Smooth muscle cell (in vitro differentiated cells): Measurements from ENCODE around the gene CR1L. TPM values are rescaled to one million over a fixed set of nuclear protein-coding genes. Genes with fewer than 3 reads are reported as not detected.
"Not testable (repeated sequence)": the region's sequence is repeated elsewhere in the genome, so short reads cannot be mapped to it uniquely, and the experiment has no call there.

Source experiments
- DNase-seq: peaks from one replicate; lab custom pipeline; 2025; ENCODE audit not compliant: unreplicated experiment; lab: John Stamatoyannopoulos, UW
- H2AFZ ChIP-seq: fragments of 200-600 bp; sonication (generic); 2 replicates; pipeline ENCODE4 v1.6.0; 2016; ENCODE audit warnings: antibody characterized with exemption, low read depth, mild to moderate bottlenecking
- H3F3A ChIP-seq: fragments of 200-600 bp; sonication (generic); 2 replicates; pipeline ENCODE4 v1.6.0; 2017; ENCODE audit warnings: antibody characterized with exemption, low read depth
- H3K27ac ChIP-seq: fragments of 200-600 bp; sonication (generic); 2 replicates; pipeline ENCODE4 v1.5.1; 2016; ENCODE audit warnings: low read depth, mild to moderate bottlenecking
- H3K27me3 ChIP-seq: fragments of 200-600 bp; sonication (generic); 2 replicates; pipeline ENCODE4 v1.6.1; 2016; ENCODE audit warnings: low read depth, mild to moderate bottlenecking
- H3K36me3 ChIP-seq: fragments of 200-600 bp; sonication (generic); 2 replicates; pipeline ENCODE4 v1.5.1; 2016; ENCODE audit warnings: low read depth
- H3K4me1 ChIP-seq: fragments of 200-600 bp; sonication (generic); 2 replicates; pipeline ENCODE4 v1.5.1; 2016; ENCODE audit warnings: low read depth
- H3K4me2 ChIP-seq: fragments of 200-600 bp; sonication (generic); 2 replicates; pipeline ENCODE4 v1.6.0; 2016; ENCODE audit warnings: mild to moderate bottlenecking
- H3K4me3 ChIP-seq: fragments of 200-600 bp; sonication (generic); 2 replicates; pipeline ENCODE4 v1.5.1; 2016; ENCODE audit warnings: mild to moderate bottlenecking
- H3K79me2 ChIP-seq: fragments of 200-600 bp; sonication (generic); 2 replicates; pipeline ENCODE4 v1.6.0; 2016; ENCODE audit warnings: low read depth, mild to moderate bottlenecking
- H3K9ac ChIP-seq: fragments of 200-600 bp; sonication (generic); 2 replicates; pipeline ENCODE4 v1.6.0; 2016; ENCODE audit warnings: low read depth
- H3K9me3 ChIP-seq: fragments of 200-600 bp; sonication (generic); replicated peaks from 2 replicates; pipeline ENCODE4 v1.5.1; 2016; ENCODE audit warnings: low read depth
- H4K20me1 ChIP-seq: fragments of 200-600 bp; sonication (generic); 2 replicates; pipeline ENCODE4 v1.6.0; 2016; ENCODE audit warnings: low read depth
- CTCF ChIP-seq: fragments of 200-600 bp; sonication (generic); IDR thresholded peaks from 2 replicates; pipeline ENCODE4 v1.5.1; 2017; ENCODE audit warnings: borderline replicate concordance, mild to moderate bottlenecking, antibody characterized with exemption; ENCODE audit not compliant: insufficient read depth, poor library complexity, severe bottlenecking
- WGBS: methylation state at CpG from one replicate; pipeline ENCODE4 v1.1.7; 2016; ENCODE audit warnings: low lambda C conversion rate; 5-methylcytosine and 5-hydroxymethylcytosine counted together
- polyA plus RNA-seq: library from polyadenylated mRNA; unstranded; fragments of >200 nt; fragmentation: Nextera tagmentation; extraction: Ambion mirVana; gene quantifications from 2 replicates; pipeline ENCODE4 v1.2.1, GENCODE V29; 2016
- total RNA-seq: library from RNA; depleted of rRNA; stranded (reverse); fragments of >200 nt; gene quantifications from 2 replicates; pipeline ENCODE4 v1.2.3, GENCODE V29; 2014

CR1L gene
- total and polyA plus RNA-seq, 2 experiments from 2014 or later = 0.95 TPM; not detected in 1

GRCh38 chr1:207711285-207711684 lies 66.4 kb downstream of the CR1L start:
- Histone ChIP-seq H3K4me2 (no peak overlapping the region), H3K4me3 (no peak overlapping the region), H3K9me3 (no peaks in the 10 kb centered on the region), H2AFZ (no peak overlapping the region), H3K4me1 (no peaks in the 10 kb centered on the region), H4K20me1 (no peaks in the 10 kb centered on the region), H3K79me2 (no peaks in the 10 kb centered on the region), H3K36me3 (no peaks in the 10 kb centered on the region), H3F3A (no peaks in the 10 kb centered on the region), H3K27me3 (no peaks in the 10 kb centered on the region), H3K9ac (no peak overlapping the region), H3K27ac (no peak overlapping the region)
- 65% methylated on average over 5 of the region's 5 CpGs for WGBS
- no peak for DNase-seq
- no peak for TF ChIP-seq CTCF

GRCh38 chr1:207712701-207713100 lies 67.8 kb downstream of the CR1L start:
- H3K4me2 ChIP-seq, DNase-seq, H3F3A ChIP-seq, H3K9ac ChIP-seq, H4K20me1 ChIP-seq, H2AFZ ChIP-seq, H3K9me3 ChIP-seq, H3K79me2 ChIP-seq, H3K36me3 ChIP-seq, H3K27ac ChIP-seq, H3K27me3 ChIP-seq, H3K4me3 ChIP-seq, H3K4me1 ChIP-seq: not testable (repeated sequence)
- WGBS = 78% methylated on average over 3 of the region's 3 CpGs

GRCh38 chr1:207713529-207713928 lies 68.6 kb downstream of the CR1L start:
- H3K9ac ChIP-seq = no peak overlapping the region
- DNase-seq = no peak
- H4K20me1 ChIP-seq = no peaks in the 10 kb centered on the region
- H3F3A ChIP-seq = no peaks in the 10 kb centered on the region
- no peak overlapping the region for H3K4me2 ChIP-seq
- H3K27ac ChIP-seq = no peak overlapping the region
- no peaks in the 10 kb centered on the region for H3K79me2 ChIP-seq
- no peak overlapping the region for H2AFZ ChIP-seq
- H3K9me3 ChIP-seq = no peaks in the 10 kb centered on the region
- no peaks in the 10 kb centered on the region for H3K27me3 ChIP-seq
- no peaks in the 10 kb centered on the region for H3K4me1 ChIP-seq
- no peak overlapping the region for H3K4me3 ChIP-seq
- TF ChIP-seq CTCF = no peak
- WGBS = 88% methylated on average over 12 of the region's 12 CpGs
- H3K36me3 ChIP-seq = no peaks in the 10 kb centered on the region

- no peak for DNase-seq
- H3K4me1 ChIP-seq = no peaks in the 10 kb centered on the region
- H3K27me3 ChIP-seq = no peaks in the 10 kb centered on the region
- no peak for TF ChIP-seq CTCF
- WGBS = 97% methylated on average over 2 of the region's 2 CpGs
- no peak overlapping the region for H3K4me2 ChIP-seq
- no peaks in the 10 kb centered on the region for H4K20me1 ChIP-seq
- no peaks in the 10 kb centered on the region for H3K36me3 ChIP-seq
- no peaks in the 10 kb centered on the region for H3K79me2 ChIP-seq
- no peak overlapping the region for H3K4me3 ChIP-seq
- H3K9me3 ChIP-seq = no peaks in the 10 kb centered on the region
- H2AFZ ChIP-seq = no peak overlapping the region
- H3K27ac ChIP-seq = no peak overlapping the region
- H3F3A ChIP-seq = no peaks in the 10 kb centered on the region
- no peak overlapping the region for H3K9ac ChIP-seq
These were observed 74.3 kb downstream of the CR1L start for GRCh38 chr1:207719234-207719633.

GRCh38 chr1:207728200-207728858 lies 83.4 kb downstream of the CR1L start:
- not testable (repeated sequence) for H3K36me3 ChIP-seq

GRCh38 chr1:207737503-207738157 lies 92.7 kb downstream of the CR1L start:
- not testable (repeated sequence) for H3K27me3 ChIP-seq, DNase-seq, H3K9ac ChIP-seq, H3K4me1 ChIP-seq, H3K4me2 ChIP-seq, H3F3A ChIP-seq, H3K4me3 ChIP-seq, H3K79me2 ChIP-seq, H3K27ac ChIP-seq, H3K9me3 ChIP-seq, H4K20me1 ChIP-seq, H3K36me3 ChIP-seq, H2AFZ ChIP-seq
- WGBS = 91% methylated on average over 8 of the region's 8 CpGs

More at GRCh38 chr1:207728200-207728858, 83.4 kb downstream of the CR1L start:
- not testable (repeated sequence) for H3F3A ChIP-seq, H3K4me2 ChIP-seq, DNase-seq, H4K20me1 ChIP-seq, H3K9me3 ChIP-seq, H3K4me3 ChIP-seq, H2AFZ ChIP-seq, H3K79me2 ChIP-seq, H3K4me1 ChIP-seq, H3K27ac ChIP-seq, H3K27me3 ChIP-seq, H3K9ac ChIP-seq
- 96% methylated on average over 4 of the region's 4 CpGs for WGBS
